Activated CD4-positive, CD25-positive, alpha-beta regulatory T cell treated with anti-CD3 and anti-CD28 coated beads, Interleukin-2, amount 50 U/mL, for 72 hours (primary cell): ENCODE data around the gene OVCH2.
"Not testable (repeated sequence)": the region's sequence is repeated elsewhere in the genome, so short reads cannot be mapped to it uniquely, and the experiment has no call there.

Source experiments
- DNase-seq: peaks from one replicate; pipeline ENCODE4 v3.0.0; 2021

The OVCH2 gene

DNA sequence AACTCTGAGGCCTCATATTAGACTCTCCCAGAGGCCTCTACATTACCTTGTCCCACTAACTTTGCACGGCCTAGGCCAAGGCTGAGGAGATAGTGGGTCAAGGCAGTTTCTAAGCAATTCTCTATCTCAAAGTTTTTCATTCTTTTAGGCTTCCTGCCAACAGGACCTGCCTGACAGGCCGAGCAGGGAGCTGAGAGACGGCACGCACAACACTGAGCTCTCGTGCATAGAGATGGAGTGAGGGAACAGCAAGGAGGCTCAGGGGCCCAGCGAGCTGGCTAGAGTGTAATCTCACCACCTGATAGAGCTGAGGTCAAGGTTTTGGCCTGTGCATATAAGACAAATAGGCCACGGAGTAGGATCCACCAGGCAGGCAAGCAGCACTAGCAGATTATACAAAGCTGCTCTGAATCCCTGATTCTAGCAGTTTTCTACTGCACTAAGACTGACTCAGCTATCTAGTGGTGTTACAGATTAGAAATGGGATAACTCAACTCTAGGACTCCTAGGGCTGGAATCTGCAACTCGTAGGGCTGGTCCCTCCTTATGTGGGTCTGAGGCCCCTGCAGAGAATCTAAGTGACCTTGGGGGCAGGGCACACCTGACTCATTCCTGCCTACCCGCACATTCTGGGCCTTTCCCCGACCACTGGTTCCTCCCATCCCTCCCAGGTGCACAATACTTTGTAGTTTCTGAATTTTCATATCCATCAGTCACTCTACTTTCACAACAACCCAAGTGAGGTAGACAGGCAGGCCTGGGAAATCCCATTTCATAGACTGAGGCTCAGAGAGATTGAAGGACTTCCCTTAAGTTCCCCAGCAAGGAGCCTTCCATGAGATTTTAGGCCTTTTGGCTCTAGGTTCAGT is 34.7 kb downstream of the OVCH2 start:
- DNase-seq, result no peak

GRCh38 chr11:7670641-7671040 is 35.6 kb downstream of the OVCH2 start:
- no peak for DNase-seq

GRCh38 chr11:7668911-7669310 is 37.4 kb downstream of the OVCH2 start:
- DNase-seq, result no peak

- DNase-seq, result no peak
These were observed 37.8 kb downstream of the OVCH2 start for GRCh38 chr11:7668464-7668863.

DNA sequence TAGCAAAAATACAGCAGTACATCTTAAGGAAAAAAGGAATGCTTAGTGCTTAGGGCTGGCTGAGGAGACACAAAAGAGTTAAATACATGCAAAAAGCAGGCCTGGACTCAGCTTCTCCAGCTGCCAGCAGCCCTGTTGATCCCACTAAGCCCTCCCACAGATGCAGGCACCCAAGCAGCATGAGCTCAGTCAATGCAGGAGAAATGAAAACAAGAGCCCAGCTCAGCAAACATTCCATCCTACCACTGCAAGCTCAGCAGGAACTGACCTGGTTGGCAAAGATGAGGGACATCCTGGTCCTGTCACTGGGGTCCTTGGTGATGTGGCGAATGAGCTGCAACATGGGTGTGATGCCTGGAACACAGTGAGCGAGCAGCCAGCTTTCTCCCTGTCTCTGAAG is 38.8 kb downstream of the OVCH2 start:
- DNase-seq, result no peak

DNA sequence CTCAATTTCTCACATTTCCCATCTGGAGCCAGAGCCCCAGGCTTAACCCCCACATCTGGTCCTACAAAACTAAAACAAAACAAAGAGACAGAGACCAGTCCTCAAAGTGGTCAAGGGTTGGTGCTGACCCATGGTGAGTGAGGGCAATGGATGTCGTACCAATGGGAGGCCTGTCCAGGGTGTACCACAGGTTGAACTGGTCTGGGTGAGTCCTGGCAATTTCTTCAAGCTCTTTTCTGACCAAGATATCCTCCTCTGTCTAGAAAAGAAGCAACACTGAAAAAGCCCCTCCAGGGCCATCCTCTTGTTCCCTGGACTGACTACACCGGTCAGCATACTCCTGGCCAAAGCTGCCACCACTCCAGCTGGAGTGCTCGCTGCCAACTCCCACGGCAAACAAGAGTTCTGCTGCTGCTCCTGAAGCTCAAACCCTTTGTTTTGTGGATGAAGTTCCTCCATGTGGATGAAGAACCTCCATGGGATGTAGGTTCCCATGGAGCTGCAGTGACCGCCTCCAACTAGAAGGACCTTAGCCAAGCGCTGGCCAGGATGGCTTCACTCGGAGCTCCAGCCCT is 39.9 kb downstream of the OVCH2 start:
- no peak for DNase-seq

GRCh38 chr11:7665473-7666291 is 40.6 kb downstream of the OVCH2 start:
- peak; percentile 78 for DNase-seq

DNA sequence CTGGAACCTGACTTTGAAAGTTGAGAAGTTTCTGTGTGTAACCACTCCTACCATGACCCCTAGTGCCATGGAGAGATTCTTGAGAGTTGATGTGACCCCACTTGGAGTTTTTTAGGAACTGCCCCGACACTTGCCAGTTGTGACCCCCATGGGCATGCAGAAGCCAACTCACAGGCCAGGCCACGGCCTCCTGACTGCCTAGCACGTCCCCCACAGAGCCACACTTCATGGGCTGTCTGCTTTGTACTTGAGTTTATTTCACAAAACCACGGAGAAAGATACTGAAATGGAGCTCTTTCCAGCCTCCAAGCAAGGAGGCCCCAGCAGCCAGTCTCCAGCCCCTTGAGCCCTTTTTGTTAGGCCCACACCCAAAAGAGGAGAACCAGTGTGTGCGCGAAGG is 41.4 kb downstream of the OVCH2 start:
- no peak for DNase-seq

GRCh38 chr11:7663531-7663930 is 42.7 kb downstream of the OVCH2 start:
- not testable (repeated sequence) for DNase-seq

- DNase-seq, result no peak
These were observed 48.8 kb downstream of the OVCH2 start for GRCh38 chr11:7657306-7658025.

DNA sequence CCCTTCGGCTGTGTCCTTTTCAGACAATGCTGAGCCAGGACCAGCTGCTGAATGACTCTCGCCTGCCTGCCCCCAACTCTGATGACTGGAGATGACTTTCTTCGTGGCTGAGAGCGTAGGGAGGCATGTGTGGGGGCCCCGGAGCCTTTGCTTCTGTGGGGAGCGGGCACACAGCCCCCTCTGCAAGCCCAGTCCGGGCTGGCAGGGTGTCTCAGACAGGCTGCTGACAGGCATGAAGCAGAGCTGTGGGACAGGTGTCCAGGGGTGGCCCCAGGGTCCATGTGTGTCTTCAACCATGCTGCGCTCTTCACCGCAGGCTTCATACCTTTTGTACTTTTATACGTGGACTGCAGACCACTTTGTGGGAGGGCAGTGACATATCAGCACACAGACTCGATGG is 49.6 kb downstream of the OVCH2 start:
- no peak for DNase-seq

GRCh38 chr11:7655253-7656217 is 50.7 kb downstream of the OVCH2 start:
- no peak for DNase-seq

DNA sequence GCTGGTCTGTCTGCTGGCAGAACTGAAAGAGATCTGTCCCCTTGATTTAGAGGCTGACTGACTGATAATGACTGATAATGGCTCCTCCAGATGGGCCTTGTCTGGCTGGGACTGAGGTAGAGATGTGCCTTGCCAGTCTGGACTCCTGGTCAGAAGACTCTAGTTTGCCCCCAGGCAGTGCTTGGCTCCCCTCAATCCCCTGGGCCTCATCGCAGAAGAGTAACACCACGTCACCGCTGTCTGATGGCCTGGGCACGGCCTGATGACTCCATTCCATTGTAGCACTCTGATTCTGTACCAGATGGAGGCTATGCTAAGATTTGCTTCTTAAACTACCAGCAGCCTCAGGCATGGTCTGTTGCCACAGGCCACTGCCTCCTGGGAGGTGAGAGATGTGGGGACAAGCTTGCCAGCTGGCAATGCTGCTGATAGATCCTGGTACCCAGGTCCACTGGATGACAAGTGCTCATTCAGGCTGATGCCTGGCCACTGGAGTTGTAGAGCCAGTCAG is 52.0 kb downstream of the OVCH2 start:
- DNase-seq, result no peak

DNA sequence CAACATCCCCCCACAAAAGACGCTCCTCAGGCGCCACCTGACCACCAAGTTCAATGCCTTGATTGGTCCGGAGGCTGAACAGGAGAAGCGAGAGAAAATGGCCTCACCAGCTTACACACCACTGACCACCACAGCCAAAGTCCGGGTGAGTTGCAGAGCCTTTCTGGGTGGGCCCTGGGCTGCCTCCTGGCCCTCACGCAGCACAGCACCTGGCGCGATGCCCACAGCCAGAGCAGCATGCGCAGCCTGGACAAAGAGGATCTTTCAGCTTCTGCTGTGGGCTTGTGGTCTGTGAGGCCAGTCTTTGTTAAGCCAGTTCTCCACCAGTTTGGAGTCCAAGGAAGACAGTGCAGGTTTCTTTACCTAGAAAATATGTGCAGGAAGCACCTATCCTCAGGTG is 54.6 kb downstream of the OVCH2 start:
- DNase-seq, result no peak

- no peak for DNase-seq
These were observed 55.1 kb downstream of the OVCH2 start for GRCh38 chr11:7651140-7651551.

DNA sequence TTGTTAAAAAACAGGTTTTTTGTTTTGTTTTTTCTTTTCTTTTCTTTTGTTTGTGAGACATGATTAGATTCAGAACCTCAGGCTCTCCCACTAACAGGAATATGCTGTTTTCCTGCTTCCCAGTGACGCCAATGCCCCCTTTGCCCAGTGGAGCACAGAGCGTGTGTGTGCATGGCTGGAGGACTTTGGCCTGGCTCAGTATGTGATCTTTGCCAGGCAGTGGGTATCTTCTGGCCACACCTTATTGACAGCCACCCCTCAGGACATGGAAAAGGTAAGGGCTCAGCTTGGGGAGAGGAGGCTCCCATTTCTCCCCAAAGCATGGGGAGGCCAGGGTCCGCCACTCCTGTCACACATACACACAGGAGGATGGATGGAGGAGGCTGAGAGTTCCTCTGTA is 58.0 kb downstream of the OVCH2 start:
- DNase-seq, result no peak

DNA sequence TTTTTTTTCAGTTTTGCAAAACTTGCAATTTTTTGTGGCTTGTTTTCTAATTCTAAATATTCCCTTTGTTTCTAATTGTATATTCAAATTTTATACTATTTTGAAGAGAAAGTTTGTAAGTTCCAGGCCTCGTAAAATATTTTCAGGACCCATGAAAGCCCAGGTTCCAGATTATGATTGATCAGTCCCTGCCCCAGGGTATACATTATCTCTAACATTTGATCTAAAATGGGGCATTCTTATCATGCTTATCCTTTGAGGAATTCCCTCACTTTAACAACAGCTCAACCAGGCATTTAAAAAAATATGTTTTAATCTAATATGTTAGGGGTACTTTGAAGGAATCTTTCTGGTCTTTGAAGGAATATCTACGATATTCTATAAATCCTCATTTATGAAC is 59.4 kb downstream of the OVCH2 start:
- no peak for DNase-seq

DNA sequence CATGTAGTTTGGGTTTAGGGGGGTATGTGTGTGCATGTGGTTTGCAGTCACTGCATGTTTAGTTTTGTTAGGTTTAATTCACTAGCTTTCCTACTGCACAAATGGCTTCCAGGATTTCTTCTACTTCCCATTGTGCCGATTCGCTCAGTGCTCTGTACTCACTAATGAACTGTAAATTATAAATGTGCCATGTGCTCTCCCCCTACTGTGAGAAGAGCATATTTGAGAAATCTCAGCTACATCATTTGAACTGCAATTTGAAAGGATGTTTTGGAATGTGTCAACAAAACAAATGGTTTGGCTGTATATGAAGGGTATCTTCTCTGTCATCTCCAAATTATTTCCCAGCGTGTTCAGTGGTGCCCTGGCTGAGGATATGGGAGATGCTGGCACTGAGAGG is 61.1 kb downstream of the OVCH2 start:
- no peak for DNase-seq

- no peak for DNase-seq
These were observed 63.0 kb downstream of the OVCH2 start for GRCh38 chr11:7643314-7643713.

- no peak for DNase-seq
These were observed 63.5 kb downstream of the OVCH2 start for GRCh38 chr11:7642747-7643146.

GRCh38 chr11:7640816-7641215 is 65.5 kb downstream of the OVCH2 start:
- no peak for DNase-seq

DNA sequence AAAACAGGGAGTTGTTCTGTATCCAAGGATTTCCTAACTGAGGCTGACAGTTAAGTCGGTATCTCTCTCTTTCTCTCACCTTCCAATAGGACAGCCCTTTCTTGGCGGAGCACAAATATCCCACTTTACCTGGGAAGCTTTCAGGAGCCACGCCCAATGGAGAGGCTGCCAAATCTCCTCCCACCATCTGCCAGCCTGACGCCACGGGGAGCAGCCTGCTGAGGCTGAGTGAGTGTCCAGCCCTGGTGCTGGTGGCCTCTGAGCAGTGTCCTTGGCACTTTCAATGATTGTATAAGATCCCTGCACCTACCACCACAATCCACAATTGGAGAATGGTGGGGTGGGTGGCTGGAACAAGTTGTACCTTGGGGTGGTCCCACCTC is 66.6 kb downstream of the OVCH2 start:
- no peak for DNase-seq
